Measurements from ENCODE around the gene PDE3A. TPM values are rescaled to one million over a fixed set of nuclear protein-coding genes. Genes with fewer than 3 reads are reported as not detected.

PDE3A gene
- total RNA-seq, 1 donor from 2014 or later: 18.3 TPM

GRCh38 chr12:20448781-20449180 is 80.4 kb downstream of the PDE3A start:
- no peak overlapping the region for H3K4me3 ChIP-seq (ENCODE audit: low read length in 3 of 3)
- H3K27ac ChIP-seq (ENCODE audit: low read depth, low read length): no peak overlapping the region
- no peaks in the 10 kb centered on the region for H3K9me3 ChIP-seq (ENCODE audit: control insufficient read depth in 3 of 3, low read length in 3 of 3)
- no peak overlapping the region for H3K9ac ChIP-seq (ENCODE audit: low read depth in 1 of 3, low read length in 3 of 3)
- H3K36me3 ChIP-seq (ENCODE audit: control insufficient read depth in 3 of 3, insufficient read depth in 3 of 3, low read length in 3 of 3): no peaks in the 10 kb centered on the region
- peaks cover 0 to 4% (median 0%) of the 10 kb centered on the region in 3 donors for H3K4me1 ChIP-seq (ENCODE audit: control insufficient read depth in 3 of 3, insufficient read depth in 3 of 3, low read length in 3 of 3)
- H3K27me3 ChIP-seq (ENCODE audit: control insufficient read depth in 3 of 3, insufficient read depth in 3 of 3, low read length in 3 of 3): no peaks in the 10 kb centered on the region

- H3K36me3 ChIP-seq (ENCODE audit: control insufficient read depth in 3 of 3, insufficient read depth in 3 of 3, low read length in 3 of 3): no peaks in the 10 kb centered on the region
- H3K9ac ChIP-seq (ENCODE audit: low read depth in 1 of 3, low read length in 3 of 3): no peak overlapping the region
- H3K4me3 ChIP-seq (ENCODE audit: low read length in 3 of 3): no peak overlapping the region
- H3K27me3 ChIP-seq (ENCODE audit: control insufficient read depth in 3 of 3, insufficient read depth in 3 of 3, low read length in 3 of 3): no peaks in the 10 kb centered on the region
- H3K27ac ChIP-seq (ENCODE audit: low read depth, low read length): no peak overlapping the region
- no peaks in the 10 kb centered on the region for H3K9me3 ChIP-seq (ENCODE audit: control insufficient read depth in 3 of 3, low read length in 3 of 3)
- no peaks in the 10 kb centered on the region for H3K4me1 ChIP-seq (ENCODE audit: control insufficient read depth in 3 of 3, insufficient read depth in 3 of 3, low read length in 3 of 3)
Observed at GRCh38 chr12:20450591-20451180, 82.3 kb downstream of the PDE3A start.

GRCh38 chr12:20451761-20452160 is 83.4 kb downstream of the PDE3A start:
- H3K9ac ChIP-seq (ENCODE audit: low read depth in 1 of 3, low read length in 3 of 3): no peak overlapping the region
- H3K27me3 ChIP-seq (ENCODE audit: control insufficient read depth in 3 of 3, insufficient read depth in 3 of 3, low read length in 3 of 3): no peaks in the 10 kb centered on the region
- H3K36me3 ChIP-seq (ENCODE audit: control insufficient read depth in 3 of 3, insufficient read depth in 3 of 3, low read length in 3 of 3): no peaks in the 10 kb centered on the region
- H3K27ac ChIP-seq (ENCODE audit: low read depth, low read length): no peak overlapping the region
- no peaks in the 10 kb centered on the region for H3K9me3 ChIP-seq (ENCODE audit: control insufficient read depth in 3 of 3, low read length in 3 of 3)
- no peak overlapping the region for H3K4me3 ChIP-seq (ENCODE audit: low read length in 3 of 3)
- no peaks in the 10 kb centered on the region for H3K4me1 ChIP-seq (ENCODE audit: control insufficient read depth in 3 of 3, insufficient read depth in 3 of 3, low read length in 3 of 3)

- Histone ChIP-seq H3K4me3 (ENCODE audit: low read length in 3 of 3) (no peak overlapping the region), H3K36me3 (ENCODE audit: control insufficient read depth in 3 of 3, insufficient read depth in 3 of 3, low read length in 3 of 3) (no peaks in the 10 kb centered on the region), H3K4me1 (ENCODE audit: control insufficient read depth in 3 of 3, insufficient read depth in 3 of 3, low read length in 3 of 3) (no peaks in the 10 kb centered on the region), H3K9me3 (ENCODE audit: control insufficient read depth in 3 of 3, low read length in 3 of 3) (no peaks in the 10 kb centered on the region), H3K9ac (ENCODE audit: low read depth in 1 of 3, low read length in 3 of 3) (no peak overlapping the region), H3K27me3 (ENCODE audit: control insufficient read depth in 3 of 3, insufficient read depth in 3 of 3, low read length in 3 of 3) (no peaks in the 10 kb centered on the region), H3K27ac (ENCODE audit: low read depth, low read length) (no peak overlapping the region)
Observed at GRCh38 chr12:20452496-20453010, 84.2 kb downstream of the PDE3A start.

GRCh38 chr12:20453756-20454310 is 85.5 kb downstream of the PDE3A start:
- H3K9me3 ChIP-seq (ENCODE audit: control insufficient read depth in 3 of 3, low read length in 3 of 3): no peaks in the 10 kb centered on the region
- H3K4me3 ChIP-seq (ENCODE audit: low read length in 3 of 3): no peak overlapping the region
- no peak overlapping the region for H3K9ac ChIP-seq (ENCODE audit: low read depth in 1 of 3, low read length in 3 of 3)
- H3K27ac ChIP-seq (ENCODE audit: low read depth, low read length): no peak overlapping the region
- no peaks in the 10 kb centered on the region for H3K36me3 ChIP-seq (ENCODE audit: control insufficient read depth in 3 of 3, insufficient read depth in 3 of 3, low read length in 3 of 3)
- H3K27me3 ChIP-seq (ENCODE audit: control insufficient read depth in 3 of 3, insufficient read depth in 3 of 3, low read length in 3 of 3): no peaks in the 10 kb centered on the region
- H3K4me1 ChIP-seq (ENCODE audit: control insufficient read depth in 3 of 3, insufficient read depth in 3 of 3, low read length in 3 of 3): no peaks in the 10 kb centered on the region

- Histone ChIP-seq H3K27me3 (ENCODE audit: control insufficient read depth in 3 of 3, insufficient read depth in 3 of 3, low read length in 3 of 3) (no peaks in the 10 kb centered on the region), H3K9me3 (ENCODE audit: control insufficient read depth in 3 of 3, low read length in 3 of 3) (no peaks in the 10 kb centered on the region), H3K27ac (ENCODE audit: low read depth, low read length) (no peak overlapping the region), H3K36me3 (ENCODE audit: control insufficient read depth in 3 of 3, insufficient read depth in 3 of 3, low read length in 3 of 3) (no peaks in the 10 kb centered on the region), H3K4me1 (ENCODE audit: control insufficient read depth in 3 of 3, insufficient read depth in 3 of 3, low read length in 3 of 3) (no peaks in the 10 kb centered on the region), H3K4me3 (ENCODE audit: low read length in 3 of 3) (no peak overlapping the region), H3K9ac (ENCODE audit: low read depth in 1 of 3, low read length in 3 of 3) (no peak overlapping the region)
Observed at GRCh38 chr12:20455001-20455706, 86.8 kb downstream of the PDE3A start.

GRCh38 chr12:20457582-20457981 is 89.2 kb downstream of the PDE3A start:
- Histone ChIP-seq H3K27ac (ENCODE audit: low read depth, low read length) (no peak overlapping the region), H3K9ac (ENCODE audit: low read depth in 1 of 3, low read length in 3 of 3) (no peak overlapping the region), H3K4me1 (ENCODE audit: control insufficient read depth in 3 of 3, insufficient read depth in 3 of 3, low read length in 3 of 3) (no peaks in the 10 kb centered on the region), H3K36me3 (ENCODE audit: control insufficient read depth in 3 of 3, insufficient read depth in 3 of 3, low read length in 3 of 3) (no peaks in the 10 kb centered on the region), H3K9me3 (ENCODE audit: control insufficient read depth in 3 of 3, low read length in 3 of 3) (no peaks in the 10 kb centered on the region), H3K4me3 (ENCODE audit: low read length in 3 of 3) (no peak overlapping the region), H3K27me3 (ENCODE audit: control insufficient read depth in 3 of 3, insufficient read depth in 3 of 3, low read length in 3 of 3) (no peaks in the 10 kb centered on the region)

GRCh38 chr12:20458011-20458410 is 89.7 kb downstream of the PDE3A start:
- no peaks in the 10 kb centered on the region for H3K4me1 ChIP-seq (ENCODE audit: control insufficient read depth in 3 of 3, insufficient read depth in 3 of 3, low read length in 3 of 3)
- no peak overlapping the region for H3K27ac ChIP-seq (ENCODE audit: low read depth, low read length)

GRCh38 chr12:20459920-20460319 is 91.6 kb downstream of the PDE3A start:
- Histone ChIP-seq H3K4me3 (ENCODE audit: low read length in 3 of 3) (no peak overlapping the region), H3K4me1 (ENCODE audit: control insufficient read depth in 3 of 3, insufficient read depth in 3 of 3, low read length in 3 of 3) (no peaks in the 10 kb centered on the region), H3K9ac (ENCODE audit: low read depth in 1 of 3, low read length in 3 of 3) (no peak overlapping the region), H3K27me3 (ENCODE audit: control insufficient read depth in 3 of 3, insufficient read depth in 3 of 3, low read length in 3 of 3) (no peaks in the 10 kb centered on the region), H3K36me3 (ENCODE audit: control insufficient read depth in 3 of 3, insufficient read depth in 3 of 3, low read length in 3 of 3) (no peaks in the 10 kb centered on the region), H3K27ac (ENCODE audit: low read depth, low read length) (no peak overlapping the region), H3K9me3 (ENCODE audit: control insufficient read depth in 3 of 3, low read length in 3 of 3) (no peaks in the 10 kb centered on the region)

More at GRCh38 chr12:20458011-20458410, 89.7 kb downstream of the PDE3A start:
- Histone ChIP-seq H3K4me3 (ENCODE audit: low read length in 3 of 3) (no peak overlapping the region), H3K9ac (ENCODE audit: low read depth in 1 of 3, low read length in 3 of 3) (no peak overlapping the region), H3K27me3 (ENCODE audit: control insufficient read depth in 3 of 3, insufficient read depth in 3 of 3, low read length in 3 of 3) (no peaks in the 10 kb centered on the region), H3K9me3 (ENCODE audit: control insufficient read depth in 3 of 3, low read length in 3 of 3) (no peaks in the 10 kb centered on the region), H3K36me3 (ENCODE audit: control insufficient read depth in 3 of 3, insufficient read depth in 3 of 3, low read length in 3 of 3) (no peaks in the 10 kb centered on the region)

GRCh38 chr12:20460956-20461355 is 92.6 kb downstream of the PDE3A start:
- no peak overlapping the region for H3K27ac ChIP-seq (ENCODE audit: low read depth, low read length)
- H3K36me3 ChIP-seq (ENCODE audit: control insufficient read depth in 3 of 3, insufficient read depth in 3 of 3, low read length in 3 of 3): no peaks in the 10 kb centered on the region
- H3K9me3 ChIP-seq (ENCODE audit: control insufficient read depth in 3 of 3, low read length in 3 of 3): no peaks in the 10 kb centered on the region
- no peak overlapping the region for H3K9ac ChIP-seq (ENCODE audit: low read depth in 1 of 3, low read length in 3 of 3)
- H3K4me1 ChIP-seq (ENCODE audit: control insufficient read depth in 3 of 3, insufficient read depth in 3 of 3, low read length in 3 of 3): peaks cover 0 to 3% (median 3%) of the 10 kb centered on the region in 3 donors
- no peaks in the 10 kb centered on the region for H3K27me3 ChIP-seq (ENCODE audit: control insufficient read depth in 3 of 3, insufficient read depth in 3 of 3, low read length in 3 of 3)
- H3K4me3 ChIP-seq (ENCODE audit: low read length in 3 of 3): no peak overlapping the region

Data from skeletal muscle tissue (tissue), 4 donors.